ENCODE data around the gene ASPRV1.

Gene ASPRV1

DNA sequence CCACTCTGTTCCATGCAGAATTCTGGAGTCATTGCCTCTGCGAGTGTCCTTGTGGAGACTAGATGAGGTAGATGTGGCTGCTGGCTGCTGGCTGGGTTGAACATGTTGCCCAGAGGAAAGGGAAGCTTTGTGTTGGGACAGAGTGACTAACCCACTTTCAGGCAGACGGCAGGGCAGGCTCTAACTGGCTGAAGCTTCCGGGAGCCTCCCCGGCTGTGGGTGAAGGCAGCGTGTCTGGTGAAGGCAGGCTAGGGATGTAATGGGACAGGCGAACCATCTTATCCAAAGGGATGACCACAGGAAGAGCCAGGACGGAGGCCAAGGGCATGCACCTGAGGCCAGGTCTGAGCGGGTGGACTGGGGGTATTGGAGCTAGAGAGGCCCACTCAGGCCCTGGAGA is 16.0 kb downstream of the ASPRV1 start:
- Histone ChIP-seq H3K27me3 (no peaks in the 10 kb centered on the region), H3K9ac (no peak overlapping the region), H3K36me3 (peaks cover 14% of the 10 kb centered on the region; the same call in 1 of the 2 replicates), H3K4me3 (no peak overlapping the region), H3K9me3 (no peaks in the 10 kb centered on the region), H3K4me2 (no peak overlapping the region), H3K27ac (peak overlapping the region; percentile 43; the same call in 1 of the 2 replicates), H4K20me1 (no peaks in the 10 kb centered on the region), H3K4me1 (peaks cover 25% of the 10 kb centered on the region)
- TF ChIP-seq Cebpa-rat (IDR thresholded peaks at IDR 0.05): no peak

DNA sequence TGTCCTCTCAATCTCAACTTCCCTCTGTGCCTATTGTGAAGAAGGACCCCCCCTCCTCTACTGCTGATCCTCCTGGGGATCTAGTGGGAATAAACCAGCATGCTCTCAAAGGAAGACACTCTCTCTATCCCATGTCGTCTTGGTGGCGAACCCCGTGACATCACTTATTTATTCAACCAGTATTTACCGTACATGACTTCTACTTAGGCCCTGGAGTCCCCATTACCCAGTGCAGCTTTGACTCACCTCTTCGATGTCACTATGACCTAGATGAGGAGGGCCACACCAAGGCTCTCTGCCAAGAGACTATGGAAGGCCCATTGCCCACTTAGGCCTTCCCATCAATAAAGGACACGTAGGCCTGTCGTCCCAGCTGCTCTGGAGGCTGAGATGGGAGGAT is 16.7 kb downstream of the ASPRV1 start:
- TF ChIP-seq Cebpa-rat (IDR thresholded peaks at IDR 0.05): no peak
- peaks cover 14% of the 10 kb centered on the region; the same call in 1 of the 2 replicates for H3K36me3 ChIP-seq
- no peaks in the 10 kb centered on the region for H4K20me1 ChIP-seq
- no peak overlapping the region for H3K4me2 ChIP-seq
- no peaks in the 10 kb centered on the region for H3K27me3 ChIP-seq
- H3K9ac ChIP-seq: no peak overlapping the region
- H3K27ac ChIP-seq: no peak overlapping the region
- H3K9me3 ChIP-seq: no peaks in the 10 kb centered on the region
- H3K4me3 ChIP-seq: no peak overlapping the region
- H3K4me1 ChIP-seq: peaks cover 25% of the 10 kb centered on the region

DNA sequence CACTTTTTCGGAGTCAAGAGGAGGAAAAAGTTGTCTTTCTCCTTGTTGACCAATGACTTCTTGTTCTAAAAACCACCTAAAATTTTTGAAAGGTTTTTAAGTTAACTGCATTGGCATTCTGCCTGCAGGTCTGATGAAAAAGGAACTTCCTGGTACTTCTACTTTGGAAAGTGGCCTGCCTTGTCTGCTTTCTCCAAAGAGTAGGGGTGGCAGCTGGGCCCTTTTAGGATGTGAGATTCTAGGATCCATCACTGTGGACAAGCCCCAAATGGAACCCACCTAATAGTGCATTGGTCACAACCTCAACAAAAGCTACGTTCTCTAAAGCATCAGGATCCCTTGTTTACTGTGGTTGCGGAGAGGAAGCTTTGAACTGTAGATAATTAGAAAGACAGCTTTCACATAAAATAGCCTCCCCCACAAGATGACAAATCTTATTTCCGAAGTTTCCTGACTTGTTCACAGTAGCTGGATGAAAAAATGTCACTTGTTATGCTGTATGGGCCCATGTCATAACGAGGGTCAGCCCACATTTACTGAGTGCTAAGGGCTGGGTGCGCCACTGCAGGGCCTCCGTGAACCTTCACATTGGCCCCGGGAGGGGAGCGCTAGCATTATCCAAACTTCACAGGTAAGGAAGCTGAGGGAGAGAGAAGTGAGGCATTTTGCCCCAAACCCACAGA is 17.4 kb downstream of the ASPRV1 start:
- Histone ChIP-seq H3K9me3 (no peaks in the 10 kb centered on the region), H3K4me1 (peaks cover 25% of the 10 kb centered on the region), H3K4me3 (no peak overlapping the region), H4K20me1 (no peaks in the 10 kb centered on the region), H3K27ac (no peak overlapping the region), H3K9ac (no peak overlapping the region), H3K27me3 (no peaks in the 10 kb centered on the region), H3K4me2 (no peak overlapping the region), H3K36me3 (peaks cover 16% of the 10 kb centered on the region)
- no peak for TF ChIP-seq Cebpa-rat (IDR thresholded peaks at IDR 0.05)

DNA sequence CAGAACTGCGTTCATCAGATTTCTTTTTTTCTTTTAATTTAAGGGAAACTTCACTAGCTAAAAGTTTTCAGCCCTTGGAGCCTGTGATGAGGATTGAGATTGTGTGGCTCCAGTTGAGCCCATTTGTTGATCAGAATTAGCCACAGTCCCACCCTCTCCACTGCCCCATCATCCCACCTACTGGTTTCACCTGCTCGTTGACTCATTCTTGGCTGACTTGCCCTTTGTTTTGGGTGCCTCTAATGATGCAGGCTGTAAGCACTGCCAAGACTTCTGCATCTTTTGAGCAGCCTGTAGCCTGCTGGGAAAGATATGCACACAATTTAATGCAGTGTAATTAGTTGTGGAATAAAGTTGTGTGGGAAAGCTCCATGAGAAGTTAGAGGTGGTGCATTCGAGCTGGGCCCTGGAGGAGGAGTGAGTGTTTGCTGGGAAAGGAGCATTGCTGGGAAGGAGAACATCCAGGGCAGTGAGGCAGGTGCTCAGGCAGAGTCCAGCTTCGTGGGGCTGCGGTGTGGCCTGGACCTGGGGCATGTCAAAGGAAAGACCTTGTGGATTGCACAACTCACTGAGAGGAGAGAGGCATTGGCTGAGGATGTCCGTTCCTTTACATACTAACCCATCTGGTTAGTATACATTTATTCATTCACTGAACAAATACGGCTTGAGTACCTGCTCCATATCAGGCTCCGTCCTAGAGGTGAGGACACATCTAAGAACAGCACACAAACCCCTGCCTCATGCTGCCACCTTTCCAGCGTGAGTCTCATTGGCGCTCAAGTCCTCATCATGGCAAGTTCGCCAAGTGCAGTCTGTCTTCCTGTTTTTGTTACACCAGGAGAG is 18.2 kb downstream of the ASPRV1 start:
- H3K4me2 ChIP-seq: no peak overlapping the region
- H3K9me3 ChIP-seq: no peaks in the 10 kb centered on the region
- H3K36me3 ChIP-seq: peaks cover 24% of the 10 kb centered on the region
- no peaks in the 10 kb centered on the region for H4K20me1 ChIP-seq
- peaks cover 25% of the 10 kb centered on the region for H3K4me1 ChIP-seq
- no peak overlapping the region for H3K27ac ChIP-seq
- no peaks in the 10 kb centered on the region for H3K27me3 ChIP-seq
- H3K4me3 ChIP-seq: no peak overlapping the region
- no peak overlapping the region for H3K9ac ChIP-seq
- TF ChIP-seq Cebpa-rat (IDR thresholded peaks at IDR 0.05): no peak

DNA sequence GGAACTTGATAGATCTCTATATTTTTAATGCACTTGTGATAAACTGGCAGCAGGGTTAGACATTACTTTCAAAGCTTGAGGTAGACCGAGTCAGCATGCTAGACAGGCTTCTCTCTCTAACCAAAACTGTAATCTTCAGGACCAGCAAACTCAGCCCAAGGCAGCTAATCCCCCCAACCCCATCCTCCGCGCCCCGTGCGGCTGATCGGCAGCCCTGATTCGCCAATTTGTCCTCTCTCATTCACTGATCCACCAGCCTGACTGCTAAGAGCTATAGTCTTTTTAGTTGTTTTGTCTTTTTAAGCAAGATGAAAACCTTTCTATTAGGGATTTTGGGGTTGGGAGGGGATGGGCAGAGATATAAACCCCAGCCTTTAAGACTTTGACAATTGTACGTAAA is 20.7 kb downstream of the ASPRV1 start:
- TF ChIP-seq Cebpa-rat (IDR thresholded peaks at IDR 0.05): no peak
- Histone ChIP-seq H3K27ac (no peak overlapping the region), H4K20me1 (no peaks in the 10 kb centered on the region), H3K9ac (no peak overlapping the region), H3K9me3 (no peaks in the 10 kb centered on the region), H3K36me3 (peaks cover 45% of the 10 kb centered on the region), H3K4me3 (no peak overlapping the region), H3K4me1 (peaks cover 3% of the 10 kb centered on the region; the same call in 1 of the 2 replicates), H3K27me3 (no peaks in the 10 kb centered on the region), H3K4me2 (no peak overlapping the region)

DNA sequence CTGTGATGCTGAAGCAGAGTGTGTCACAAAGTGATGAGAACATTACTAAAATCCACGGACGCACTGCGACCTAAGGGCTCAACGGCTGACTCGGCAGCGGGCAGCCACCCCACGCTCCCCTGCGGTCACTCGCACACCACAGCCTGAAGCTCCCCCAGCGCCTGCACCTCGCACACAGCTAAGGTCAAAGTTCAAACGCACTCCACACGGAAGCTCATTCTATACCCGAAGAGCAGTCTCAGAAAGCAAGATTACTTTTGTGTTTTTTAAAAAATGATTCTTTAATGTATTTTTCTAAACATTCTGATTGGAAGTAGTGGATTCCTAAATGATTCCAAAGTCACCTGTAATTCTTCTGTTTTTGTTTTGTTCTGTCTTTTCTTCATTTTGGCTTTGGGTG is 21.7 kb downstream of the ASPRV1 start:
- TF ChIP-seq Cebpa-rat (IDR thresholded peaks at IDR 0.05): no peak
- Histone ChIP-seq H3K4me2 (no peak overlapping the region), H3K36me3 (peaks cover 52% of the 10 kb centered on the region)

DNA sequence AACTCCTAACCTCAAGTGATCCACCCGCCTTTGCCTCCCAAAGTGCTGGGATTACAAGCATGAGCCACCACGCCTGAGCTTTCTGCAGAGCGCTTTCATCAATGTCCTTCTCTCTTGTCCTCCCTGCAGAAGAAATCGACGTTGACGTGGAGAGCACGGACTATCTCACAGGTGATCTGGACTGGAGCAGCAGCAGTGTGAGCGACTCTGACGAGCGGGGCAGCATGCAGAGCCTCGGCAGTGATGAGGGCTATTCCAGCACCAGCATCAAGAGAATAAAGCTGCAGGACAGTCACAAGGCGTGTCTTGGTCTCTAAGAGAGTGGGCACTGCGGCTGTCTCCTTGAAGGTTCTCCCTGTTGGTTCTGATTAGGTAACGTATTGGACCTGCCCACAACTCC is 23.5 kb downstream of the ASPRV1 start:
- Histone ChIP-seq H4K20me1 (no peaks in the 10 kb centered on the region), H3K4me3 (no peak overlapping the region), H3K27ac (no peak overlapping the region), H3K27me3 (no peaks in the 10 kb centered on the region), H3K36me3 (peaks cover 41% of the 10 kb centered on the region), H3K9me3 (no peaks in the 10 kb centered on the region), H3K9ac (no peak overlapping the region), H3K4me1 (peaks cover 11% of the 10 kb centered on the region), H3K4me2 (no peak overlapping the region)
- TF ChIP-seq Cebpa-rat (IDR thresholded peaks at IDR 0.05): no peak

More for the DNA sequence above, 21.7 kb downstream of the ASPRV1 start:
- H3K27me3 ChIP-seq: no peaks in the 10 kb centered on the region
- no peaks in the 10 kb centered on the region for H3K4me1 ChIP-seq
- H3K9ac ChIP-seq: no peak overlapping the region
- no peak overlapping the region for H3K27ac ChIP-seq
- H3K4me3 ChIP-seq: no peak overlapping the region
- no peaks in the 10 kb centered on the region for H4K20me1 ChIP-seq
- H3K9me3 ChIP-seq: no peaks in the 10 kb centered on the region

DNA sequence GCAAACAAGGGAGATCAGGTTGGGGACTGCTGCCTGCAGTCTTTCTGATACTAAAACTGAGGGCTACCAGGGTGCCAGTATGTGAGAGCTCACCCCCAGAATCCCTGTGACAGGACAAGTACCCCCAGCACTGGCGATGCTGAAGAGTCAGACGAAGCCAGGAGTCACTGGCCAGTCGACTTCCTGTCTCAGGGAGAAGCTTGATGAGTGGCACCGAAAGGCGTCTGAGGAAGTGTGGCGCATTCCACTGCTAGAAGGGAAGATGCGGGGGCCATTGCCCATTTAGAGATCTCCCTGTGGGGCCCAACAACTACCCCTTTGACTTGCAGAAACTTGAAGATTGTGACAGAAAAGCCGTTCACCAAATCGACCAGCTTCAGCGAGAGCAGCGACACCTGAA is 24.5 kb downstream of the ASPRV1 start:
- Histone ChIP-seq H3K27ac (no peak overlapping the region), H3K27me3 (no peaks in the 10 kb centered on the region), H3K4me2 (no peak overlapping the region), H3K36me3 (peaks cover 41% of the 10 kb centered on the region), H3K9me3 (no peaks in the 10 kb centered on the region), H4K20me1 (no peaks in the 10 kb centered on the region), H3K9ac (no peak overlapping the region), H3K4me3 (no peak overlapping the region), H3K4me1 (peaks cover 12% of the 10 kb centered on the region)
- TF ChIP-seq Cebpa-rat (IDR thresholded peaks at IDR 0.05): no peak

DNA sequence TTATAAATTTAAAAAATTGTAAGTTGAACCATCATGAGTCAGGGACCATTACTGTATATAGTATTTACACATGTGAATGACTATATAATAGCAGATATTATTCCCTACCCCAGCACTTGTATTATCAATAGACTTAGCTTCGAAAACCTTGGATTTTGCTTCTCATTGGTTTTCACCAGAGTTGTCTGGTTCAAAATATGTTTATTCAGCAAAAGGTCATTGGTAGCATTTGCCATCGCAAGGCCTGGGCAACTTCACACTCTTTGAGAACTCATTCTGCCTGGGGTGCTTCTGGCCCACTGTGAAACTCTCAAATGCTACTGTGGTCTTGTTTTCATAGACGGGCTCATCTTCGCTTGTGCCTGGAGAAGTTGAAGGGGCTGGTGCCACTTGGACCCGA is 26.4 kb downstream of the ASPRV1 start:
- H3K4me2 ChIP-seq: no peak overlapping the region
- H3K4me1 ChIP-seq: peaks cover 14% of the 10 kb centered on the region
- H3K27me3 ChIP-seq: no peaks in the 10 kb centered on the region
- no peak overlapping the region for H3K9ac ChIP-seq
- peaks cover 38% of the 10 kb centered on the region for H3K36me3 ChIP-seq
- no peaks in the 10 kb centered on the region for H4K20me1 ChIP-seq
- no peak for TF ChIP-seq Cebpa-rat (IDR thresholded peaks at IDR 0.05)
- no peak overlapping the region for H3K4me3 ChIP-seq
- no peak overlapping the region for H3K27ac ChIP-seq
- H3K9me3 ChIP-seq: no peaks in the 10 kb centered on the region

DNA sequence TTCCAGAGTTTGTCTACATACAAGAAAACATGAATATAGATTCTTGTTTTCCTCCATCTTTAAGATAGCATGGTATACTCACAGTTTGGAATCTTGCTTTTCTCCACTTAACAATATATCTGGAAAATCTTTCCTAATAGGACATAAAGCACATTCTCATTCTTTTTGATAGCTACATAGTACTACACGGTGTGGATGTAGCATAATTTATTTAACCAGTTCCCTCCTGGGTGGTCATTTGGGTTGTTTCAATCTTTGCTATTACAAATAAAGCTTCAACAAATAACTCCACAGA is 26.9 kb downstream of the ASPRV1 start:
- Histone ChIP-seq H3K4me2 (no peak overlapping the region), H3K27me3 (no peaks in the 10 kb centered on the region), H3K4me1 (peaks cover 14% of the 10 kb centered on the region), H3K9ac (no peak overlapping the region), H3K9me3 (no peaks in the 10 kb centered on the region), H4K20me1 (no peaks in the 10 kb centered on the region), H3K36me3 (peaks cover 38% of the 10 kb centered on the region), H3K4me3 (no peak overlapping the region), H3K27ac (no peak overlapping the region)
- no peak for TF ChIP-seq Cebpa-rat (IDR thresholded peaks at IDR 0.05)

Data from BLaER1 (cell line).